Measurements from ENCODE around the gene RPS25.

Gene RPS25

GRCh38 chr11:119015054-119015611, 3.0 kb downstream of the RPS25 start:
- no peak overlapping the region for H3K4me3 ChIP-seq (ENCODE audit: control insufficient read depth, low read depth, low read length)
- TF ChIP-seq, protein P1, sequence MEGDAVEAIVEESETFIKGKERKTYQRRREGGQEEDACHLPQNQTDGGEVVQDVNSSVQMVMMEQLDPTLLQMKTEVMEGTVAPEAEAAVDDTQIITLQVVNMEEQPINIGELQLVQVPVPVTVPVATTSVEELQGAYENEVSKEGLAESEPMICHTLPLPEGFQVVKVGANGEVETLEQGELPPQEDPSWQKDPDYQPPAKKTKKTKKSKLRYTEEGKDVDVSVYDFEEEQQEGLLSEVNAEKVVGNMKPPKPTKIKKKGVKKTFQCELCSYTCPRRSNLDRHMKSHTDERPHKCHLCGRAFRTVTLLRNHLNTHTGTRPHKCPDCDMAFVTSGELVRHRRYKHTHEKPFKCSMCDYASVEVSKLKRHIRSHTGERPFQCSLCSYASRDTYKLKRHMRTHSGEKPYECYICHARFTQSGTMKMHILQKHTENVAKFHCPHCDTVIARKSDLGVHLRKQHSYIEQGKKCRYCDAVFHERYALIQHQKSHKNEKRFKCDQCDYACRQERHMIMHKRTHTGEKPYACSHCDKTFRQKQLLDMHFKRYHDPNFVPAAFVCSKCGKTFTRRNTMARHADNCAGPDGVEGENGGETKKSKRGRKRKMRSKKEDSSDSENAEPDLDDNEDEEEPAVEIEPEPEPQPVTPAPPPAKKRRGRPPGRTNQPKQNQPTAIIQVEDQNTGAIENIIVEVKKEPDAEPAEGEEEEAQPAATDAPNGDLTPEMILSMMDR (conservative IDR thresholded peaks at IDR 0.05; ENCODE audit: control insufficient read depth, insufficient read depth, low read depth, low read length) = peak; percentile 9
- no peak for DNase-seq (ENCODE audit: low read depth)

DNA sequence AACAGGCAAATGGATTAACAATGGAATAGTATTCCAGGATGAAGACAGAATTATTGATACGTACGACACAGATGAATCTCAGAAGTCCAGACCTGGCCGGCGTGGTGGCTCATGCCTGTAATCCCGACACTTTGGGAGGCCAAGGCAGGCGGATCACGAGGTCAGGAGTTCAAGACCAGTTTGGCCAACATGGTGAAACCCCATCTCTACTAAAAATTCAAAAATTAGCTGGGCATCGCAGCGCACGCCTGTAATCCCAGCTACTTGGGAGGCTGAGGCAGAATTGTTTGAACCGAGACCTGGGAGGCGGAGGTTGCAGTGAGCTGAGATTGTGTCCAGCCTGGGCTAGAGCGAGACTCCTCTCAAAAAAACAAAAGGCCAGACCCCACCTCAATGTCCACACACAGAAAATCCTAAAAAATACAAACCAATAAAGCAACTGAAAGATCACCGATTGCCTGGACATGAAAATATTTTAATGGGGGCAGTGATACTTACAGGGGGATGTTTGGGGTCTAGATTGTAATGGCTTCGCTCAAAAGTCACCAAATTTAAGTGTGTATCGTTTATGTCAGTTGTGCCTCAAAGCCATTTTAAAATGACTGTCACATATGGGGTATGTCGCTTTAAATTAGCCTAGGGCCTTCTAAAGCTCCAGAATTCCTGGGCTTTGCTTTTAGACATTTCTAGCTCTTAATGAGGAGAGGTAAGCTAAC, 3.8 kb downstream of the RPS25 start:
- H3K4me3 ChIP-seq (ENCODE audit: control insufficient read depth, low read depth, low read length) = no peak overlapping the region
- TF ChIP-seq, protein P1 (conservative IDR thresholded peaks at IDR 0.05; ENCODE audit: control insufficient read depth, insufficient read depth, low read depth, low read length) = no peak
- DNase-seq (ENCODE audit: low read depth) = no peak

GRCh38 chr11:119012629-119013170, 5.4 kb downstream of the RPS25 start:
- TF ChIP-seq, protein P1 (conservative IDR thresholded peaks at IDR 0.05; ENCODE audit: control insufficient read depth, insufficient read depth, low read depth, low read length) = no peak
- DNase-seq (ENCODE audit: low read depth) = no peak
- no peak overlapping the region for H3K4me3 ChIP-seq (ENCODE audit: control insufficient read depth, low read depth, low read length)

- no peak for DNase-seq (ENCODE audit: low read depth)
Observed at GRCh38 chr11:119011476-119012053, 6.6 kb downstream of the RPS25 start.

GRCh38 chr11:119006656-119007055, 11.5 kb downstream of the RPS25 start:
- DNase-seq (ENCODE audit: low read depth) = no peak
- TF ChIP-seq, protein P1 (conservative IDR thresholded peaks at IDR 0.05; ENCODE audit: control insufficient read depth, insufficient read depth, low read depth, low read length) = no peak

More at GRCh38 chr11:119011476-119012053, 6.6 kb downstream of the RPS25 start:
- no peak overlapping the region for H3K4me3 ChIP-seq (ENCODE audit: control insufficient read depth, low read depth, low read length)
- TF ChIP-seq, protein P1 (conservative IDR thresholded peaks at IDR 0.05; ENCODE audit: control insufficient read depth, insufficient read depth, low read depth, low read length) = no peak

GRCh38 chr11:119000906-119001305, 17.2 kb downstream of the RPS25 start:
- TF ChIP-seq, protein P1 (conservative IDR thresholded peaks at IDR 0.05; ENCODE audit: control insufficient read depth, insufficient read depth, low read depth, low read length) = no peak
- H3K4me3 ChIP-seq (ENCODE audit: control insufficient read depth, low read depth, low read length) = no peak overlapping the region
- DNase-seq (ENCODE audit: low read depth) = peak; percentile 45

More at GRCh38 chr11:119006656-119007055, 11.5 kb downstream of the RPS25 start:
- H3K4me3 ChIP-seq (ENCODE audit: control insufficient read depth, low read depth, low read length) = no peak overlapping the region
